HG02623 (cell line): ENCODE results near the gene GRIPAP1.

Experiments used
- ATAC-seq: cut with Tn5 transposase; IDR thresholded peaks from one replicate; pipeline ENCODE4 v1.9.1; 2021; ENCODE audit warnings: moderate library complexity; ENCODE audit not compliant: unreplicated experiment

Gene GRIPAP1

DNA sequence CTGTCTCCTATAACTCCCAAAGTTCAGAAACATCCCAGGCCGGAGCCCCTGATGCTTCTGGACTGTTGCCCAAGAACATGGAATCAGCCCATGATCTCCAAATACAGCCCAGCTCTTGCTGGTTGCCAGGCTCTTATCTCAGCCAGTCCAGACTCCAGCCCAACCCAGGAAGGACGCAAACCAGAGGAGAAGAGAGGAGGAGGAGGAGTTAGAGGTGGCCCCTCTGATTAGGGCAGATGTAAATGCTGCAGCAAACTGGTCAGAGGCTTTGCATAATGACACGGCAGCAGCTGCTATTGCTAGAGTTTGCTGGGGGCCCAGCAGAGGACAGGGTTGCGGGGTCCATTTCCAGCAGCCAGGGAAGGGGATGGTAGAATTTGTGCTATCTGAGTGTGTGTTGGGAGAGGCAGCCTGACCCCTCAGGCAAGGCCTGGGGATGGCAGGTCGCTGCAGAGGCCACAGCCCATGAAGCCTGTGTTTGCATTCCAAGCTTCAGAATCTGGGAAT lies 40.4 kb downstream of the GRIPAP1 start:
- ATAC-seq, result no peak

DNA sequence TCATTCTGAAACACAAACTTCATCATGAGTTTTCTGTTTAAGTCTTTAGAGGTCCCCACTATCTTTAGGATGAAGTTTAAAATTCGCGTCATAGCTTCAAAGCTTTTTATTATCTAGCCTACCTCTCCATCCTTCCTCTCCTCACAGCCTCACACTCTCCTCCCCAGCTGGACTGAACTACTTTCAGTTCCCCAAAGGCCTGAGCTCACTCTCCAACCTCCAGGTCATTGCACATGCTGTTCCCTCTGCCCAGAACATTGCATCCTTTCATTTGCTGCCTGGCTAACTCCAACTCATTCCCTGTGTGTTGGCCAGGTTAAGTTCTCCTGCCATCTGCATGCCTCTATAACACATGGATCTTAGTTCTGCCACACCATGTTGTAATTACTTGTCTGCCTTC lies 41.8 kb downstream of the GRIPAP1 start:
- no peak for ATAC-seq

GRCh38 chrX:48958635-48959094 lies 43.4 kb downstream of the GRIPAP1 start:
- no peak for ATAC-seq

GRCh38 chrX:48957827-48958634 lies 44.0 kb downstream of the GRIPAP1 start:
- peak; percentile 76 for ATAC-seq

- ATAC-seq, result peak; percentile 42
Measured at GRCh38 chrX:48957477-48957826, 44.6 kb downstream of the GRIPAP1 start, which contains the start of gene OTUD5. Gene OTUD5, minus strand, starts transcription at chrX:48957607. Its CDS starts 37 bp downstream, at chrX:48957570.

DNA sequence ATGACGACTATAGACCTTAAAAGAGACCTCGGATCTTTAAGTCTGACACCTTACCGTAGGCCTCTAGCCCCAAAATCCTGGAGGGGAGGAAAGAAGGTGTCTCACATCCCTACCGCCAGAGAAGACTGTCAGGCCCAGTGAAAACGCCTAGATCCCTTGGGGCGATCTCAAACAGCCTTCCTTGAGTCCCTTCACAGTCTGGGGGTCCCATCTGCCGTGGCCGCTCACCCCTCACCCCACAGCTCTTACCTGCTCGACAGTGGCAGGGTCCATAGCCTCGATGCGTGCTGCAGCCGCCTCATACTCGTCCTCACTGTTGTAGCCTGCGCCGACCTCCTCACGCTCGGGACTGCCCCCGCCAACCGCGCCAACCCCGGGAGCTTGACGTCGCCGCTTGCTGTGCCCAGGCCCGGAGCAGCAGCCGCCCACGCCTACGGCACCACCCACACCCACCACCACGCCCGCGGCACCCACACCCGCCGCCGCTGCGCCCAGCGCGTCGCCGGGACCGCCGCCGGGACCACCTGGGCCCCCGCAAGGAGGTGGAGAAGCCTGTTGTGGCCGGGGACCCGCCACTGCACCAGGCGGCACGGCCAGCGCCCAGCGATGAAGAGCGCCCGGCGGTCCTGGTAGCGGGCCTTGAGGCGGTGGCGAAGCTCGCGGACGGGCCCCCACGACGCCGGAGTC lies 45.2 kb downstream of the GRIPAP1 start:
- no peak for ATAC-seq

DNA sequence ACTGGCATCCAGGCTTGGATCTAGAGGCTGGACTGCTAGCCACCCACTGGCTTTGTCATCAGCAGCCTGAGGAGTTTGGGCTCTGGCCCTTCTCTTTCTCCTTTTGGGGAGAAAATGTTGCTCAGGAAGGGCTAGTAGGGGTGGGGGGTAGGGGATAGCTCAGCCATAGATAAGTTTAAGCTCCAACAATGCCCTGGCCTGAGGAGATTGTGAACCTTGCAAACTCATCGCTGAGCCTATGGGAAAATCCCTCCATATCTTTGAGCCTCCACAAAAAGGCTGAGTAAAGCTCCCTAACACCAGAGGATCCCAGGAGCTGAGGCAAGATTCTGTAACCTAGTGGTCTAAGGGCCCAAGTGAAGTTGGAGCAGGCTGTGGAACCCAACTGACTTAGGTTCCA lies 53.5 kb downstream of the GRIPAP1 start:
- ATAC-seq, result no peak

- no peak for ATAC-seq
Measured at GRCh38 chrX:48945517-48946348, 56.3 kb downstream of the GRIPAP1 start.

DNA sequence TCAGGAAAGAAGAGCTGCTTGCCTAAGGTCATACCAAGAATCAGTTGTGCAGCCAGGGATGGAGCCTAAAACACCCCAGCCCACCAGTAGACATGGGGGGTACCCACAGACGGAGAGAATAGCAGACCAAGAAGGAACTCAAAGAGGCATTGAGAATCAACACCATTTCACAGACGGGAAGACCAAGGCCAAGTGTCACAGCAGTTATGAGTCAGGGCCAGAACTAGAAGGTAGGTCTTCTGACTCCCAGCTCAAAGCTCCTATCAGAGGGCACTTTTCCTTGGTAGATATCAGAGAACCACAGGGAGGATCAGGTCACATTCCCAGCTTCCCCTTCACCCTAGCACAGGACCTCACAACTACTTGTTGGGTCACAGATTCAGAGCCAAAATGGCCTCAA lies 59.2 kb downstream of the GRIPAP1 start:
- ATAC-seq, result no peak

DNA sequence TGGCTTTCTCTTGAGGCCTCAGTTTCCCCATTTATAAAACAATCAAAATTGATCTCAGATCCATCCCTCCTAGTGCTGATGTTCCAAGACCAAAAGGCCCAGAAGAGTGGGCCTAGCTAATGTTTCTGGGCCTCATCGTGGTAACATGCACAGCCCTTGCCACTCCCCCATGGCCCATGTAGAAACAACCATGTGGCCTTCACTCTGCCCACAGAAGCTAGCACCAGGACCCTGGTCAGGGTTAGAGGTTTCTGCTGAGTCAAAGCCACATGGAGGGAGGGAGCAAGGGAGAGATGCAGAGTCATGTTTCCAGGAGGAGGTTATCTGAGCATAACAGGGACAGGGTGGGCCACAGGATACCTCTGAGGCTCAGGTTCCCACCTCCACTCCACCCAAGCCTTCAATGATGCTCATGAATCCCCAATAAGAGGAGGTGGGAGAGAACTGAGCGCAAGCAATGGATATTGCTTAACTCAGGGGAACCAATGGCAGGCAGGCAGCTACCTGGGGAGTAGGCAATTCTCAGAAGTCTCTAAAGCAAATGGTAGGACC lies 61.6 kb downstream of the GRIPAP1 start:
- no peak for ATAC-seq

GRCh38 chrX:48939524-48940228 lies 62.4 kb downstream of the GRIPAP1 start:
- ATAC-seq, result no peak

GRCh38 chrX:48938721-48939425 lies 63.2 kb downstream of the GRIPAP1 start:
- ATAC-seq, result peak; percentile 52

- peak; percentile 62 for ATAC-seq
Measured at GRCh38 chrX:48937054-48937907, 64.8 kb downstream of the GRIPAP1 start.

- ATAC-seq, result no peak
Measured at GRCh38 chrX:48936429-48937053, 65.5 kb downstream of the GRIPAP1 start.

DNA sequence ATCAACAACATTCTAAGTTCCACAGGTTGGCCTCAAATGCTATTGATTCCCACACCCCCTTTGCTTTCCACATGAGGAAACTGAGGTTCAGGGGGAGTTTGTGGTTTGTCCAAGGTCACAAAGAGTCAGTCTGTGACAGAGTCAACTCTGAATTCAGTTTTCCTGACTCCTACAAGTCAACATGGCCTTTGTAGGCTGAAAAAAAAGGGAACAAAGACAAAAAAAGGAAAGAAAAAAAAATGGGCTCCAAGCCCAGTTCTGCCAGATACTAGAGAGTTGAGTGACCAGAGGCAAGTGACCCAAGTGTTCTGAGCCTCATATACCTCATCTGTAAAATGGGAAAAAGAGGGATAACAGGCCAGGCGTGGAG lies 66.8 kb downstream of the GRIPAP1 start:
- ATAC-seq, result no peak

DNA sequence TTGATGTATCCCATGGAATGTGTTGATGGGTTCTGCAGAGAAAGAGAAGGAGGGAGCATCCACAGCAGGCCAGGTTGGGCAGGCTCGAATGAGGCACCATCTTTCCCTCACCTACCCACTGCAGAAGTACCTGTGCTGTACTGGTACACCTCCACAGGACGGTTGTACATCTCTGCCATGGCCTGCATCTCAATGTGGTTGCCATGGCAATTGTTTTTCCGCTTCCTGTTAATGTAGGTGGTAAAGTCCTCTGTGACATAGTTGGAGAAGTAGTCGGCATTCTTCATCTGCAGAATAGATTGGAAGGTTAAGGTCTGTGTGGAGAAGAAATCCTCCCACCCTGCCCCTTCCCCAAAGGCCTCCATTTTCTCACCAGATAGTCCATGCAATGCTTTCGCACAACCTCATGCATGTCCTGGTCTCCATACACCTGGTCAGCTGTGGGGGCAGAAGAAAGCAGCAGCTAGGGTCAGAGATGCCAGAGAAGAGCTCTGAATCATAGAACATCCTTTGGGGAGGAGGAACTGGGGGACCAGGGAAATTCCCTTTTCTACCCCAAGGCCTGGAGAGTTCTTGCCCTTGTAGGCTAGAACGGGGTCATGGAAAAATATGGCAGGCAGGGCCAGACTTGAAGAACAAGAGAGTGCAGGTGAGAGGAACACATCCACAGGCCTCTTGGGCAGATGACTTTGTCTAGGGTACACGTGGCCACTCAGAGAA lies 67.3 kb downstream of the GRIPAP1 start:
- no peak for ATAC-seq

- ATAC-seq, result no peak
Measured at GRCh38 chrX:48933757-48934156, 68.3 kb downstream of the GRIPAP1 start.
